HG03066 (cell line): ENCODE data around the gene MAP4K3.
"Not testable (repeated sequence)": the region's sequence is repeated elsewhere in the genome, so short reads cannot be mapped to it uniquely, and the experiment has no call there.

Source experiments
- ATAC-seq: cut with Tn5 transposase; IDR thresholded peaks from one replicate; pipeline ENCODE4 v1.9.1; 2021; ENCODE audit warnings: low read depth; ENCODE audit not compliant: unreplicated experiment

Gene MAP4K3

GRCh38 chr2:39411181-39411944 is 25.7 kb downstream of the MAP4K3 start:
- no peak for ATAC-seq

DNA sequence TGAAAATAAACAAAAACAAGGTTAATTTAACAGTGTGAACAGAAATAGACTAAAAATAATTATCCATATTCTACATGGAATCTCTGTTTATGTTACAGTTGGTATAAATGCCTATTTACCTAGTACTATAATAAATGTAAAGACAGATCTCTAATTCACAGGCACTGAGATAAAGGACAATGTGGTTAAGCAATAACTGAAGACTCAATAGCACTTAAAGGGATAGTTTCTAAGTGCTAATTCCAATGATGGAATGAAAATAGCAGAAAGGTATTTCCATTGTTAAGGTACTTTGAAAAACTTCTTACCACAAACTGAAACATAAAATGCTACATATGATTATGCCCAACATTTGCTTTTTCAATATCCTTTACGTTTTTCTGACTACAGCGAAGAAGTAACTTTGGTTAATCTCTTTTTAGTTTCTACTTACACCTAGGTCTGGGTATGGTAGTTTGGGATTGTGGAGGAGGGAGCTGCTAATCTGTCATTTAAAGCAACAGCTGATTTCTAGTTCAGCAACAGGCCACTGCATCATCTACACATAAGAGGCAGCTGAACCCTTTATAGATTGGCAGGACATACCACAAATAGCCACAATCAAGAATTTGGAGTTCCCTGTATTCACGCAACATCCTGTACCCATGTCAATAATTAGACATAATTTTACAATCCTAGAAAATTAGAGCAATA is 27.2 kb downstream of the MAP4K3 start:
- ATAC-seq: no peak

- peak; percentile 60 for ATAC-seq
These were observed 28.5 kb downstream of the MAP4K3 start for GRCh38 chr2:39408351-39409136.

GRCh38 chr2:39407516-39408296 is 29.4 kb downstream of the MAP4K3 start:
- ATAC-seq: no peak

DNA sequence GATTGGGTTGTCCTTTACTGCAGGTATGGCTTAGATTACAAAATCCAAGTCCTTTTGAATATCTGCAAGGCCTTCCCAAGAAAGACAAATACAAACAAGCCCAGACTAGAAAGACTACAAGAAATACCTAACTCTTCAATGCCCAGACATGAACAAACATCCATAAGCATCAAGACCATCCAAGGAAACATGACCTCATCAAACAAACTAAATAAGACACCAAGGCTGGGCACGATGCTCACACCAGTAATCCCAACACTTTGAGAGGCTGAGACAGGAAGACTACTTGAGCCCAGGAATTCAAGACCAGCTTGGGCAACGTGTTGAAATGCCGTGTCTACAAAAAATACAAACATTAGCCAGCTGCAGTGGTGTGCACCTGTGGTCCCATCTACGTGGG is 31.7 kb downstream of the MAP4K3 start:
- ATAC-seq: no peak

- no peak for ATAC-seq
These were observed 33.8 kb downstream of the MAP4K3 start for GRCh38 chr2:39403311-39403710.

DNA sequence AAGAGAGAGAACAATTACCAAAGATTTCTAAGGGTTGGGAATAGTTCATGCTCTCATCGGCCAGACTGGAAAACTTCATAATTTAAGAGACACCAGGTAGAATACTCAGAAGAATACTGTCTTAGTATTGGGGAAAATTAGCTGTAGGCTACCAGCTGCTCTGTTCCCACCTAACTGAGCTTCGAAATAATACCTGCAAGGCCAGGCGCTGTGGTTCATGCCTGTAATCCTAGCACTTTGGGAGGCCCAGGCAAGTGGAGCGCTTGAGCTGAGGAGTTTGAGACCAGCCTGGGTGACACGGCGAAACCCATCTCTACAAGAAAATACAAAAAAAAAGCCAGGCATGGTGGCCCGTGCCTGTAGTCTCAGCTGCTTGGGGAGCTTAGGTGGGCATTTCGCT is 35.8 kb downstream of the MAP4K3 start:
- ATAC-seq: no peak

- ATAC-seq: no peak
These were observed 37.5 kb downstream of the MAP4K3 start for GRCh38 chr2:39399570-39399969.

GRCh38 chr2:39395313-39395712 is 41.8 kb downstream of the MAP4K3 start:
- no peak for ATAC-seq

DNA sequence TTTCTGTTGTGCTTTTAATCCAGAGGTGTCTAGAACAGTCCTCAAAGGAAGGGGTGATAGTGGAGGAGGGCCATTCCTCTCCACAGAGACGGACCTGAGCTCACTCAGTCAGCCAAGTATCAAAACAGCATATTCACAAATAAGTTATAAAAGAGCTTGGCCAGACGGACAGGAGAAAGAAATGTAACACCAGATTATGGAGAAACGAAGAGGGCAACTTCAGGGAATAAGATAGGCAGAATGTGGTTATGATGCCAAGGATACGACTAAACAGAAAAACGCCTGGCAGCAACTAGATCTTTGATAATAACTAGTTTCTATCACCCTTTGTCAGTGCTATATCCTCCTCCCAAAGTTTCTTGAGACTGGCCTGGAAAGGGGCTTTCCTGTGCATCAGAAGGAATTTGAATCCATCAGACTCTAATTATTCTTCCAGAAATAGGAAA is 42.5 kb downstream of the MAP4K3 start:
- ATAC-seq: no peak

DNA sequence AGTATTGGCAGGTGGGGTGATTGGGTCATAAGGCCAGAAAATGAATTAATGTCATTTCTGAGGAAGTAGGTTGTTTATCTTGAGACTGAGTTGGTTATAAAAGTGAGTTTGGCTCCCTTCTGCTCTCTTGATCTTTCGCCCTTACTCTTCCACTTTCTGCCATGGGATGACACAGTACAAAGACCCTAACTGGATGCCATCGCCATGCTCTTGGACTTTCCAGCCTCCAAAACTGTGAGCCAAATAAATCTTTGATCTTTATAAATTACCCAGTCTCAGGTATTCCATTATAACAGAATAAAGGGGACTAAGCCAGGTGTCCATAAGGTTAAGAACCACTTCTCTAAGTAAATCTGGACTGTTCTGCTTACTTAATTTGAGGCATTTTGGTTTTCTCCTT is 44.4 kb downstream of the MAP4K3 start:
- no peak for ATAC-seq

DNA sequence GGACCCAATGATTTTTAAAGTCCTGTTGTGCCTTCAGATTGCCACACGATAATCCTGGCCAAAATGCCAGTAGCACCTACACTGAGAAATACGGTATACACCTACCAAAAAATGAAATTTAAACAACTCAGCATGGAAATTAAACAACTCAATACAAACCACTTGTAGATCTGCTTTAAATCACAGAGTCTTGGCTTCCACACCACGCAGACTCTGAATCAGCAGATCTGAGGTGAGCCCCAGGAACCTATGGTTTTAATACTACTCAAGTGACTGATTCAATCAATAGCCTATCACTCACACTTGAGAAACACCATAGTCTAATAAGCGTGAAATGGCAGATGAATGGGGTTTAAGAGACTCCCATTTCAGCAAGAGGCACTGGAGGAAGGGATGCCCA is 46.9 kb downstream of the MAP4K3 start:
- no peak for ATAC-seq

DNA sequence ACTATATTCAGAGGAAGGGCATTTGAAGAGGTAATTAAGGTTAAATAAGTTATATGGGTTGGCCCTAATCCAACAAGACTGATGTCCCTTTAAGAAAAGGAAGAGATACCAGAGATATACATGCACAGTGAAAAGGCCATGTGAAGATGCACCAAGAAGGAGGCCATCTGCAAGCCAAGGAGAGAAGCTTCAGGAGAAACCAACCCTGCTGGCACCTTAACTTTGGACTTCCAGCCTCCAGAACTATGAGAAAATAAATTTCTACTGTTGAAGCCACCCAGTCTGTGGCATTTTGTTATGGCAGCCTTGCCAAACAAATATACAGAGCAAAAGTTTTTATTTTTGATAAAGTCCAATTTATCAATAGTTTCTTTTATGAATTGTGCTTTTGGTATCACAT is 51.0 kb downstream of the MAP4K3 start:
- no peak for ATAC-seq

GRCh38 chr2:39385172-39385571 is 51.9 kb downstream of the MAP4K3 start:
- no peak for ATAC-seq

GRCh38 chr2:39384071-39384470 is 53.0 kb downstream of the MAP4K3 start:
- ATAC-seq: not testable (repeated sequence)

GRCh38 chr2:39383146-39383545 is 53.9 kb downstream of the MAP4K3 start:
- ATAC-seq: no peak

GRCh38 chr2:39381653-39382052 is 55.4 kb downstream of the MAP4K3 start:
- no peak for ATAC-seq

DNA sequence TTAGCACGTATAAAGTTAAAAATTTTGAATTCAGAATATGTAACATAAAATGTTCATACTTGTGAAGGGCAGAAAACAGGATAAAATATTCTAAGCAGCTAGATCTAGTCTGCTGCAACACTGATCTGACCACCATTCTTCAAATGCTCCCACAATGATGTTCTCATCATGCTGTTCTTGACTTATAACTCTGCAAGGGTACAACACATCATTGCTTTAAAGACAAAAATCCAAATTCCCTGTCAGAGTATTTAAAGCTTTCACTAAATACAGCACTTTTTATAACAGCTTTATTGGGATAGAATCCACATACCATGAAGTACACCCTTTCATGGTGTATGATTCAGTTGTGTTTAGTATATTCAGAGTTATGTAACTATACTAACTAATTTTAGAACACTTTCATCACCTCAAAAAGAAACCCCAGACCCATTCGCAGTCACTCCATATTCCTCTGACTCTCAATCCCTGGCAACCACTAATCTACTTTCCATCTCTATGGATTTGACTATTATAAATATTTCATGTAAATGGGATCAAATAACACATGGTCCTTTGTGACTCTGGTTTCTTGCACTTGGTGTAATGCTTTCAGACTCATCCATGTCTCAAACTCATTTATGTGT is 56.4 kb downstream of the MAP4K3 start:
- no peak for ATAC-seq

DNA sequence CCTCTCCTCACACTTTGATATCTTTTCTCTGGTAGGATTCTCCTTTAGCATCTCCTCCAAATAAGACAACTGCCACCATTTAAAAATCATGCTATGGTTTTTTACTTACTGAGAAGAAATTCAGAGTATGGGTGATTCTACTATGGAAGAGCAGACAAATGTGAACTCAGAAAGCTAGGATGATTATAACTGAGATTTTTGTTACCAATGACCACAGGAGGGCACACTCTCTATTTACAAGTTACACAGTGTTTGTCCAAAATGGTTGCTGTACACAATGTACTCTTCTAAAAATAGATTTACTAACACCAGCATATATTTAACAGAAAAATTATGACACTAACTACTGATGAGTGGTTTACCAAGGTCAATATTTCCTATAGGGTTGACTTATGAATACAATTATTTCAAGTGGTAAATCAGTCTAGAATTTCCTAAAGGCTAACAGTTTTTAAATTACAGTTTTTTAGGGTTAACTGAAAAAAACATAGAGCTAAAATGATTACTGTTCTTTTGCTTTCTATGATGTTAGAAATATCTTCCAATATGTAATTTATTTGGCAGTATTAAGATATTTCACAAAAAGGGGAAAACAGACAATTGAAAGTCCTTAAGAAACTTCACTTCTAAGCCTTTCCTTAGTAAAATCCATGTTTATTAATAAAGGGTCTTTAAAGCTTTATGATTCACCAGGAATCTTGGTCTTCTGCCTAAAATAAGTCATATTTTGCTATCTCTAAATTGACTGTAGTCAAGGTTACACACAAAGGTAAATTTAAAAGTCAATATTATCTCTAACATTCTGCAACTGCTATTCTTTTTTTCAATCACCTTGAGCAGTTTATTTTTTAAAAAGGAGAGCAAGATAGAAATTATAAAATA is 57.2 kb downstream of the MAP4K3 start:
- ATAC-seq: peak; percentile 72
